IgD-negative memory B cell (primary cell): ENCODE results near the gene LRRC15. TPM values are rescaled to one million over a fixed set of nuclear protein-coding genes. Genes with fewer than 3 reads are reported as not detected.

Source experiments
- H3K27ac Mint-ChIP-seq, 3 donors: one replicate each; pipeline ENCODE4 v1.8.0; 2020 to 2022; ENCODE audit warnings: mild to moderate bottlenecking in 3 of 3, mixed read lengths in 3 of 3, moderate library complexity in 1 of 3
- H3K27me3 Mint-ChIP-seq: one replicate; pipeline ENCODE4 v1.8.0; 2021; ENCODE audit warnings: mixed read lengths
- H3K36me3 Mint-ChIP-seq: one replicate; pipeline ENCODE4 v1.8.0; 2020; ENCODE audit warnings: mild to moderate bottlenecking, mixed read lengths
- H3K4me1 Mint-ChIP-seq, 3 donors: one replicate each; pipeline ENCODE4 v1.8.0; 2020 to 2022; ENCODE audit warnings: mixed read lengths in 3 of 3, mild to moderate bottlenecking in 1 of 3
- H3K4me3 Mint-ChIP-seq, 4 donors: one replicate each; pipeline ENCODE4 v1.8.0; 2020 to 2022; ENCODE audit warnings: mild to moderate bottlenecking in 4 of 4, mixed read lengths in 4 of 4, moderate library complexity in 3 of 4
- H3K9me3 Mint-ChIP-seq, 3 donors: one replicate each; pipeline ENCODE4 v1.8.0; 2020 to 2021; ENCODE audit warnings: mixed read lengths in 3 of 3, mild to moderate bottlenecking in 1 of 3
- polyA plus RNA-seq: library from polyadenylated mRNA; unstranded; fragments of 300-500 nt; fragmentation: Illumina TruSeq; gene quantifications from one replicate; pipeline ENCODE4 v1.2.3, GENCODE V29; 2021

The LRRC15 gene
- polyA plus RNA-seq, 1 donor from 2014 or later, result not detected

GRCh38 chr3:194306109-194306686 lies 63.3 kb downstream of the LRRC15 start:
- H3K27me3 Mint-ChIP-seq, result peaks cover 7% of the 10 kb centered on the region
- H3K27ac Mint-ChIP-seq, result peak overlapping the region; percentile 96 to 99 (median 99)
- H3K4me1 Mint-ChIP-seq, result peaks cover 39 to 48% (median 45%) of the 10 kb centered on the region in 3 donors

GRCh38 chr3:194305356-194306108 lies 64.0 kb downstream of the LRRC15 start:
- Mint-ChIP-seq H3K4me1 (peaks cover 39 to 46% (median 44%) of the 10 kb centered on the region in 3 donors), H3K4me3 (peak overlapping the region; percentile 53 to 86 (median 76)), H3K36me3 (peaks cover 2% of the 10 kb centered on the region), H3K27me3 (peaks cover 4% of the 10 kb centered on the region), H3K9me3 (no peaks in the 10 kb centered on the region), H3K27ac (peak overlapping the region; percentile 96 to 99 (median 99))

More at GRCh38 chr3:194306109-194306686, 63.3 kb downstream of the LRRC15 start:
- H3K4me3 Mint-ChIP-seq, result peak overlapping the region; percentile 71 to 89 (median 83)
- peaks cover 0 to 3% (median 0%) of the 10 kb centered on the region in 3 donors for H3K9me3 Mint-ChIP-seq
- H3K36me3 Mint-ChIP-seq, result peaks cover 2% of the 10 kb centered on the region

Other genes starting within 250 kb of the LRRC15 start
- 8.5 TPM for gene HES1, start 233.6 kb downstream of the LRRC15 start, polyA plus RNA-seq
- gene CPN2, start 18.4 kb downstream of the LRRC15 start, polyA plus RNA-seq, result not detected
- gene GP5, start 29.5 kb upstream of the LRRC15 start, polyA plus RNA-seq, result 0.05 TPM
- gene ATP13A3, start 117.3 kb upstream of the LRRC15 start, polyA plus RNA-seq, result 4.2 TPM